Adrenal gland (tissue), 12 donors: Measurements from ENCODE around the gene ECT2. TPM values are rescaled to one million over a fixed set of nuclear protein-coding genes. Genes with fewer than 3 reads are reported as not detected.

ENCODE experiments used
- DNase-seq, 7 donors: peaks; one replicate each; pipeline ENCODE4 v3.0.0-alpha.2; 2019 to 2020
- H3K27ac ChIP-seq, 5 donors: fragments of 200-600 bp; sonication (generic) in 4 of 5; 1 replicate in 3 of 5; 2 replicates in 2 of 5; pipeline versions ENCODE4 v1.5.1 to v1.8.0; 2016 to 2020; ENCODE audit warnings: mild to moderate bottlenecking in 1 of 5
- H3K27me3 ChIP-seq: fragments of 200-600 bp; 2 replicates; pipeline ENCODE4 v1.8.0; 2021
- H3K36me3 ChIP-seq, 2 donors: fragments of 200-600 bp; replicated peaks in 1 of 2; 1 replicate in 1 of 2; 2 replicates in 1 of 2; pipeline versions ENCODE4 v1.5.1 to v1.8.0; 2018 to 2022
- H3K4me1 ChIP-seq, 2 donors: fragments of 200-600 bp; replicated peaks in 1 of 2; 1 replicate in 1 of 2; 2 replicates in 1 of 2; pipeline versions ENCODE4 v1.5.1 to v1.8.0; 2018 to 2021
- H3K4me3 ChIP-seq, 4 donors: fragments of 200-600 bp; sonication (generic) in 3 of 4; one replicate each; pipeline ENCODE4 v1.5.1; 2016 to 2018
- H3K9me3 ChIP-seq, 3 donors: fragments of 200-600 bp; sonication (generic) in 1 of 3; replicated peaks in 1 of 3; 1 replicate in 2 of 3; 2 replicates in 1 of 3; pipeline versions ENCODE4 v1.5.1 to v1.8.0; 2016 to 2021
- POLR2A ChIP-seq, 2 donors: fragments of 450-650 bp; IDR thresholded peaks; one replicate each; pipeline ENCODE4 v1.6.1; 2017; ENCODE audit warnings: antibody characterized with exemption in 2 of 2, mild to moderate bottlenecking in 2 of 2, moderate library complexity in 1 of 2
- WGBS, 4 donors: extraction: QIAGEN DNeasy Blood & Tissue Kit in 2 of 4; methylation state at CpG; one replicate each; pipeline versions ENCODE4 v1.1.5 to v1.1.7; 2013 to 2017; 5-methylcytosine and 5-hydroxymethylcytosine counted together
- intact Hi-C, 2 donors: fragments of 100-400 bp; cut with DNase I; formaldehyde crosslinking; loops; one replicate each; pipeline versions ENCODE4 v1.14.1 to v1.15.0; 2022 to 2023
- polyA plus RNA-seq, 3 donors: library from polyadenylated mRNA; stranded (reverse); fragments of 200-250 nt in 2 of 3; fragments of 350-450 nt in 1 of 3; fragmentation: Illumina TruSeq in 1 of 3; extraction: RNeasy Lipid Tissue Mini Kit (QIAGEN cat#74804) in 1 of 3; gene quantifications; one replicate each; pipeline ENCODE4 v1.2.3, GENCODE V29; 2013 to 2014
- total RNA-seq, 9 donors: library from RNA; depleted of rRNA in 4 of 9; stranded (reverse); fragments of >200 nt in 4 of 9; fragments of 120-200 nt in 1 of 9; fragmentation: NEBNext Ultra II Directional in 1 of 9; extraction: Animal tissue kit (Norgen Biotek cat#: 25700) in 1 of 9; gene quantifications; one replicate each; pipeline versions ENCODE4 v1.1.0 to v1.2.4, GENCODE V29; 2013 to 2023
- TF ChIP-seq, protein P1 (sequence below), 6 experiments: fragments of 450-650 bp in 4 of 6; fragments of 200-600 bp in 2 of 6; sonication (generic) in 1 of 6; IDR thresholded peaks; 1 replicate in 5 of 6; 2 replicates in 1 of 6; pipeline versions ENCODE4 v1.5.1 to v1.8.0; 2016 to 2021; ENCODE audit warnings: antibody characterized with exemption in 6 of 6, mild to moderate bottlenecking in 2 of 6, moderate library complexity in 1 of 6
- donor health status: healthy with polysubstance abuse.
- donor health status: Bipolar disorder and iron deficiency.
- donor health status: DM: yes; HTN: yes; CAD: no.
- donor health status: DM: no; HTN: no; CAD: no.
- donor health status: DM: no; HTN: no; CAD: no.
- donor health status: DM: yes; HTN: yes; CAD: no.

The ECT2 gene
- total and polyA plus RNA-seq, 12 donors, result 1.4 to 19.7 (median 6.5) TPM

DNA sequence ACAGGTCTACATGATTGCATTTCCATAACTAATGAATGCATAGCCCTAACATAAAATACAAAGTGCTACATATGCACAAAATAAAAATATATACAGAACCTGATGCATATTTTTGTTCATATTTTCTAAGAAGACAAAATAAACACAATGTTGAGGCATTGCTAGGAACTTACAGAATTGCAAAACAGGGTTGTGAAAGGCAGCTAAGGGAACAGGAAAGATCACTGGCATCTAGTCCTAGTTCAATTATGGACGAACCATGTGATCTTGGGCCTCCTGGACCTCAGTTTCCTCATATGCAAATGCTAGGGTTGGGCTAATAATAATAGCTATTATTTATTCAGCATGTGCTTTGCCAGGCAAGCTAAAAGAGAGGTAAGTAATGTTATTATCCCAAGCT, 24.1 kb upstream of the ECT2 start:
- Histone ChIP-seq H3K4me1 (no peaks in the 10 kb centered on the region), H3K9me3 (no peaks in the 10 kb centered on the region), H3K27ac (no peak overlapping the region), H3K4me3 (no peak overlapping the region), H3K36me3 (no peaks in the 10 kb centered on the region), H3K27me3 (no peaks in the 10 kb centered on the region)
- intact Hi-C loops, result no loop called here
- TF ChIP-seq, protein P1, sequence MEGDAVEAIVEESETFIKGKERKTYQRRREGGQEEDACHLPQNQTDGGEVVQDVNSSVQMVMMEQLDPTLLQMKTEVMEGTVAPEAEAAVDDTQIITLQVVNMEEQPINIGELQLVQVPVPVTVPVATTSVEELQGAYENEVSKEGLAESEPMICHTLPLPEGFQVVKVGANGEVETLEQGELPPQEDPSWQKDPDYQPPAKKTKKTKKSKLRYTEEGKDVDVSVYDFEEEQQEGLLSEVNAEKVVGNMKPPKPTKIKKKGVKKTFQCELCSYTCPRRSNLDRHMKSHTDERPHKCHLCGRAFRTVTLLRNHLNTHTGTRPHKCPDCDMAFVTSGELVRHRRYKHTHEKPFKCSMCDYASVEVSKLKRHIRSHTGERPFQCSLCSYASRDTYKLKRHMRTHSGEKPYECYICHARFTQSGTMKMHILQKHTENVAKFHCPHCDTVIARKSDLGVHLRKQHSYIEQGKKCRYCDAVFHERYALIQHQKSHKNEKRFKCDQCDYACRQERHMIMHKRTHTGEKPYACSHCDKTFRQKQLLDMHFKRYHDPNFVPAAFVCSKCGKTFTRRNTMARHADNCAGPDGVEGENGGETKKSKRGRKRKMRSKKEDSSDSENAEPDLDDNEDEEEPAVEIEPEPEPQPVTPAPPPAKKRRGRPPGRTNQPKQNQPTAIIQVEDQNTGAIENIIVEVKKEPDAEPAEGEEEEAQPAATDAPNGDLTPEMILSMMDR (IDR thresholded peaks at IDR 0.05), result no peak
- no peak for TF ChIP-seq POLR2A (IDR thresholded peaks at IDR 0.05)
- DNase-seq, result no peak
- 56 to 62% (median 60%) methylated on average over 1 of the region's 1 CpG for WGBS, 4 donors

DNA sequence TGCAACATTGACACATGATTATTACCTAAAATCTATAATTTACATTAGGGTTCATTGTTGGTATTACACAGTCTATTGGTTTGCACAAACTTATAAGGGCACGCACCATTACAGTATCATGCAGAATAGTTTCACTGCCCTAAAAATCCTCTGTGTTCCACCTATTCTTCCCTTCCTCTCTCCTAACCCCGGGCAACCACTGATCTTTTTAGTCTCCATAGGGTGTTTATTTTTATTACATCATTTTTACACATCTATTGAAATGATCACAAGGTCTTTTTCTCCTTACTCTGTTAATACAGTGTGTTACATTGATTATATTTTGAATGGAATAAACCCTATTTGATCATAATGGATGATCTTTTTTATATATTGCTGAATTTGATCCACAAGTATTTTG, 15.5 kb upstream of the ECT2 start:
- H3K4me3 ChIP-seq, result no peak overlapping the region
- no peaks in the 10 kb centered on the region for H3K4me1 ChIP-seq
- H3K36me3 ChIP-seq, result no peaks in the 10 kb centered on the region
- no peaks in the 10 kb centered on the region for H3K27me3 ChIP-seq
- no peaks in the 10 kb centered on the region for H3K9me3 ChIP-seq
- no peak overlapping the region for H3K27ac ChIP-seq
- 84 to 88% (median 86%) methylated on average over 2 of the region's 2 CpGs for WGBS, 4 donors
- no peak for DNase-seq
- no peak for TF ChIP-seq POLR2A (IDR thresholded peaks at IDR 0.05)
- TF ChIP-seq, protein P1 (IDR thresholded peaks at IDR 0.05), result no peak
- intact Hi-C loops, result no loop called here

DNA sequence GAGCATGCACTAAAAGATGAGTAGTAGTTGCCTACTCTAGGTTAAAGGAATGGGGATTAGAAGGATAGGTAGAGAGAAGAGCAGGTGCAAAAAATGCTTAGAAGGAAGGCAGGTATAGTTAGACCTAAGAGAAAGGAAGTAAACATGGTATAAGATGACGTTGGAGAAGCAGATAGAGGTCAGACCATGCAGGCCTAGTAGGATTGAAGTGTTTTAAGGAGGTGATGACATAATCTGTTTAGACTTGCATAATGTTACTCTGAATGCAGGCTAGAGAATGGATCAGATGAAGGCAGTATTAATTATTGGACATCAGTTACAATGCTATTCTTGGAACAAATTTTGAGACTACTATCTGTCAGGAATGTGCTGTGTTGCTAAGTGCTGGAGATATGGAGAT, 11.1 kb upstream of the ECT2 start:
- intact Hi-C loops, result no loop called here
- 26 to 41% (median 38%) methylated on average over 1 of the region's 1 CpG for WGBS, 4 donors
- no peak for DNase-seq

DNA sequence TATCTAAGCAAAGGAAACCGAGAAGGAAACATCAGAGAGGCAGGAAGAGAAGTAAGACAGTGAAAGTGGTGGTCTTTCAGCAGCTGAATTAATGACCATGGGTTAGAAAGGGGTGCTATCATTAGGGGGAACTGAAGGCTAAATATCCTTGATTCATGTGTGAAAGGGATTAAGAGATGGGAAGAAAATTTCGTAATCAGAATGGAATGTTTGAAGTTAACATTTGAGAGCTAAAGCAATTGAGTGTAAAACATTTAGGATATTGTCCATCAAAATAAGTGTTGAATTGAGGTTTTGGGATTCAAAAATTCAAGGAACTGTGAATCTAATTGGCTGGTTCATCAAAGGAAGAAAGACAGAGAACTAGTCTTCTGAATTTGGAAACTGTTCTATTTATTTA, 4.1 kb upstream of the ECT2 start:
- intact Hi-C loops, result no loop called here
- H3K9me3 ChIP-seq, result no peaks in the 10 kb centered on the region
- no peaks in the 10 kb centered on the region for H3K36me3 ChIP-seq
- H3K4me1 ChIP-seq, result peaks cover 3 to 15% of the 10 kb centered on the region in 2 donors
- H3K27ac ChIP-seq, result no peak overlapping the region
- TF ChIP-seq, protein P1 (IDR thresholded peaks at IDR 0.05), result no peak
- TF ChIP-seq POLR2A (IDR thresholded peaks at IDR 0.05), result no peak
- no peak for DNase-seq
- H3K27me3 ChIP-seq, result no peaks in the 10 kb centered on the region
- 63 to 83% (median 69%) methylated on average over 2 of the region's 2 CpGs for WGBS, 4 donors
- H3K4me3 ChIP-seq, result no peak overlapping the region

More for the DNA sequence above, 11.1 kb upstream of the ECT2 start:
- no peak for TF ChIP-seq POLR2A (IDR thresholded peaks at IDR 0.05)
- TF ChIP-seq, protein P1 (IDR thresholded peaks at IDR 0.05), result no peak
- H3K4me3 ChIP-seq, result no peak overlapping the region
- no peaks in the 10 kb centered on the region for H3K4me1 ChIP-seq
- no peaks in the 10 kb centered on the region for H3K27me3 ChIP-seq
- no peaks in the 10 kb centered on the region for H3K36me3 ChIP-seq
- H3K27ac ChIP-seq, result no peak overlapping the region
- no peaks in the 10 kb centered on the region for H3K9me3 ChIP-seq
